Omental fat pad (tissue), 4 donors: ENCODE measurements around the gene SERPINA5. TPM values are rescaled to one million over a fixed set of nuclear protein-coding genes. Genes with fewer than 3 reads are reported as not detected.

Experiments used
- ATAC-seq: fragments of 150-250 bp; one replicate; pipeline ENCODE4 v1.9.1; 2016; ENCODE audit warnings: mild to moderate bottlenecking, moderate library complexity; ENCODE audit not compliant: low FRiP score
- DNase-seq: peaks from one replicate; pipeline ENCODE4 v3.0.0-alpha.2; 2019; ENCODE audit warnings: low spot score
- total RNA-seq, 4 donors: library from RNA; depleted of rRNA; stranded (reverse); fragments of >200 nt; gene quantifications; one replicate each; pipeline ENCODE4 v1.1.0, GENCODE V29; 2016
- TF ChIP-seq, protein P1 (sequence below), 3 donors: fragments of 450-650 bp; IDR thresholded peaks; one replicate each; pipeline ENCODE4 v1.5.1; 2016 to 2017; ENCODE audit warnings: antibody characterized with exemption in 3 of 3, mild to moderate bottlenecking in 3 of 3, moderate library complexity in 2 of 3

Gene SERPINA5
- total RNA-seq, 4 donors from 2014 or later, result 0.24 to 4.3 (median 0.48) TPM

DNA sequence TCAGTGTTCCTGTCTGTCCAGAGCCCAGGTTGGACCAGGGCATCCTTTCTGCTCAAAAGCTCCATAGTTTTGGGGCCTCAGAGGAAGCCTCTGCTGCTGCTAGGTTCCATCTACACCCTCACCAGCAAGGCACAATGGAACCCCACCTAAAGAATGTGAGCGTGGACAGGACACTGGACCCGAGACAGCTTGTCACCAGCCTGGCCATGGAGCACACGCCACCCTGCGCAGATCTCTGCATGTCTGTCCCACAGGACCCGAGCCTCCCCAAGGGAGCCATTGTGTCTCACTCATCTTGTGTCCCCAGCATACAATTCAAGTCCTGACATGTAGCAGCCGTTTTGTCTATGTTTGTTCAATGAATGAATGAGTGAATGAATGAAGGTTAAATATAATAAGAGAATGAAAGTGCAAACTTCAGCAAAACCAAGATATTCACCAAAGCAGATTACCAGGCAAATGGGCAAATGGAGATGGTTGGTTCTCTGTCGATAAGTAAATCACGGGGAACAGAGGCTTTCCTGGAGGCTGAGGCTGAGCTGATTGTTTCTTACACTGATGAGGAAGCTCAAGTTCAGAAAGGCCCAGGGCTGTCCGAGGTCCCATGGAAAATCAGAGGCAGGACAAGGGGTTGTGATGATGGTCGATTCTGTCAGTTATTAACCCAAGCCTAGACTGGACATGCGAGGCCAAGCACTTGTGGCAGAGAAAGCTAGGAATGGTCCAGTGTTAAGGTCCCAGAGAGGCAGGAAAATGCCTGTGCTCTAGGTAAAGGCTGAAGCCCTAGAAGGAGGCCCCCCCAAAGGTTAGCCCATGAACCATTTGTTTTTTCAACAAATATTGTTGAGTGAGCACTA is 58.0 kb downstream of the SERPINA5 start:
- no peak for ATAC-seq
- TF ChIP-seq, protein P1, sequence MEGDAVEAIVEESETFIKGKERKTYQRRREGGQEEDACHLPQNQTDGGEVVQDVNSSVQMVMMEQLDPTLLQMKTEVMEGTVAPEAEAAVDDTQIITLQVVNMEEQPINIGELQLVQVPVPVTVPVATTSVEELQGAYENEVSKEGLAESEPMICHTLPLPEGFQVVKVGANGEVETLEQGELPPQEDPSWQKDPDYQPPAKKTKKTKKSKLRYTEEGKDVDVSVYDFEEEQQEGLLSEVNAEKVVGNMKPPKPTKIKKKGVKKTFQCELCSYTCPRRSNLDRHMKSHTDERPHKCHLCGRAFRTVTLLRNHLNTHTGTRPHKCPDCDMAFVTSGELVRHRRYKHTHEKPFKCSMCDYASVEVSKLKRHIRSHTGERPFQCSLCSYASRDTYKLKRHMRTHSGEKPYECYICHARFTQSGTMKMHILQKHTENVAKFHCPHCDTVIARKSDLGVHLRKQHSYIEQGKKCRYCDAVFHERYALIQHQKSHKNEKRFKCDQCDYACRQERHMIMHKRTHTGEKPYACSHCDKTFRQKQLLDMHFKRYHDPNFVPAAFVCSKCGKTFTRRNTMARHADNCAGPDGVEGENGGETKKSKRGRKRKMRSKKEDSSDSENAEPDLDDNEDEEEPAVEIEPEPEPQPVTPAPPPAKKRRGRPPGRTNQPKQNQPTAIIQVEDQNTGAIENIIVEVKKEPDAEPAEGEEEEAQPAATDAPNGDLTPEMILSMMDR (IDR thresholded peaks at IDR 0.05), result no peak
- no peak for DNase-seq

DNA sequence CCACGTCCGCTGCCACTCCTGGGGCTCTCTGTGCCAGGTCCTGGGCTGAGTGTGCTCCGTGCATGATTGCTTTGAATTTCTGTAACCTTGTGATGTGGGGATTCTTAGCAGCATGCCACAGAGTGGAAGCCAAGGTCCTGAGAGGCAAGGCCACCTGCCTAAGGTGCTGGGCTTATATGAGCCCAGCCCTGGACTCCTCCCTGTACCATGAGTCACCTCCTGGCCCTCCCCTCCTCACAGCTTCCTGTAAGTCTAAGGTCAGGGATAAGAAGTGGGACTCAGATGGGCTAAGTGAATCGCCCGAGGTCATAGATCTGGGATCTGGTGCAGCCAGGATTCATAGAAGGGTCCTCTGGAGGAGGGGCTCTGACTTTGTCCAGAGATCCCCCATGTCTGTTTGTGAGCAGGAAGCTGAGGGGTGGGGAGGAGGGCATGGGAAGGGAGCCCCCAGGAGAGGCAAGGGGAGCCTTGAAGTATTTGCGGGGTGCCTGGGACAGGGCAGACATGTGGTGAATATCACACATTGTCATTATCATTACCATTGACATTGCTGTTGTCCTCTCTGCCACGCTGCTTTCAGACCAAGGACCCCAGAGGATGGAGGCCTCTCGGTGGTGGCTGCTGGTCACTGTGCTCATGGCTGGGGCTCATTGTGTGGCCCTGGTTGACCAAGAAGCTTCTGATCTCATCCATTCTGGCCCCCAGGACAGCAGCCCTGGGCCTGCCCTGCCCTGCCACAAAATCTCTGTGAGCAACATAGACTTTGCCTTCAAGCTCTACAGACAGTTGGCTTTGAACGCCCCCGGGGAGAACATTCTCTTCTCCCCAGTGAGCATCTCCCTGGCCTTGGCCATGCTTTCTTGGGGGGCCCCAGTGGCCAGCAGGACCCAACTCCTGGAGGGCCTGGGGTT is 59.8 kb downstream of the SERPINA5 start:
- no peak for DNase-seq
- TF ChIP-seq, protein P1 (IDR thresholded peaks at IDR 0.05), result no peak
- no peak for ATAC-seq

DNA sequence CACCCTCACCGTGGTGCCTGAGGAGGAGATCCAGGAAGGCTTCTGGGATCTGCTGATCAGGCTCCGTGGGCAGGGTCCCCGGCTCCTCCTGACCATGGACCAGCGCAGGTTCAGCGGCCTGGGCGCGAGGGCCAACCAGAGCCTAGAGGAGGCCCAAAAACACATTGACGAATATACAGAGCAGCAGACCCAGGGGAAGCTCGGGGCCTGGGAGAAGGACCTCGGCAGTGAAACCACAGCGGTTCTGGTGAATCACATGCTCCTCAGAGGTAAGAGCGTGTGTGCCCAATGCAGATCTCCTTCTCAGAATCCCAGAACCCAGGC is 60.4 kb downstream of the SERPINA5 start:
- DNase-seq (no peak), ATAC-seq (no peak)

More for the DNA sequence above, 60.4 kb downstream of the SERPINA5 start:
- TF ChIP-seq, protein P1 (IDR thresholded peaks at IDR 0.05), result no peak

Other genes with a start within 250 kb of the SERPINA5 start
- not detected for gene SERPINA2, start 214.7 kb upstream of the SERPINA5 start, total RNA-seq
- gene SERPINA1, start 192.8 kb upstream of the SERPINA5 start, total RNA-seq, result 10 to 100 TPM in 3 of 4 donors, 1 to 10 TPM in 1; 2.8 to 92.4 (median 13.2) TPM
- not detected for gene SERPINA11, start 128.6 kb upstream of the SERPINA5 start, total RNA-seq
- gene SERPINA9, start 105.2 kb upstream of the SERPINA5 start, total RNA-seq, result not detected
- gene SERPINA12, start 72.0 kb upstream of the SERPINA5 start, total RNA-seq, result not detected
- gene SERPINA4, start 20.0 kb upstream of the SERPINA5 start, total RNA-seq, result not detected
- gene SERPINA3, start 31.0 kb downstream of the SERPINA5 start, total RNA-seq, result 100 to 1,000 TPM; 111 to 209 (median 125) TPM
- gene GSC, start 188.7 kb downstream of the SERPINA5 start, total RNA-seq, result 1 to 10 TPM in 3 of 4 donors, under 1 TPM in 1; 0.72 to 7.1 (median 3.1) TPM